Fibroblast of peridontal ligament (primary cell): Measurements from ENCODE around the gene ZNF618.

Experiments used
- DNase-seq: peaks from one replicate; pipeline ENCODE4 v3.0.0-alpha.2; 2010; ENCODE audit errors: extremely low read depth

ZNF618 gene

GRCh38 chr9:113934167-113934828 is 58.2 kb downstream of the ZNF618 start:
- no peak for DNase-seq

GRCh38 chr9:113934829-113935676 is 58.9 kb downstream of the ZNF618 start:
- DNase-seq, result no peak

GRCh38 chr9:113935677-113936380 is 59.7 kb downstream of the ZNF618 start:
- no peak for DNase-seq

- DNase-seq, result peak; percentile 47
Measured at GRCh38 chr9:113940077-113940476, 64.0 kb downstream of the ZNF618 start.

- DNase-seq, result peak; percentile 79
Measured at GRCh38 chr9:113941056-113941455, 64.9 kb downstream of the ZNF618 start.

- DNase-seq, result no peak
Measured at GRCh38 chr9:113941526-113941925, 65.4 kb downstream of the ZNF618 start.

- DNase-seq, result no peak
Measured at GRCh38 chr9:113943112-113944009, 67.3 kb downstream of the ZNF618 start.

- DNase-seq, result no peak
Measured at GRCh38 chr9:113945784-113946183, 69.7 kb downstream of the ZNF618 start.

- no peak for DNase-seq
Measured at GRCh38 chr9:113946496-113947115, 70.5 kb downstream of the ZNF618 start.

- no peak for DNase-seq
Measured at GRCh38 chr9:113947941-113948340, 71.8 kb downstream of the ZNF618 start.

- DNase-seq, result no peak
Measured at GRCh38 chr9:113948891-113949570, 72.9 kb downstream of the ZNF618 start.

GRCh38 chr9:113949571-113950078 is 73.5 kb downstream of the ZNF618 start:
- DNase-seq, result no peak

- no peak for DNase-seq
Measured at GRCh38 chr9:113950195-113951031, 74.3 kb downstream of the ZNF618 start.

- no peak for DNase-seq
Measured at GRCh38 chr9:113951032-113951372, 74.9 kb downstream of the ZNF618 start.

- DNase-seq, result no peak
Measured at GRCh38 chr9:113952676-113953075, 76.6 kb downstream of the ZNF618 start.

GRCh38 chr9:113953531-113953930 is 77.4 kb downstream of the ZNF618 start:
- DNase-seq, result no peak

GRCh38 chr9:113954591-113954990 is 78.5 kb downstream of the ZNF618 start:
- no peak for DNase-seq

GRCh38 chr9:113955076-113955752 is 79.1 kb downstream of the ZNF618 start:
- DNase-seq, result peak; percentile 93

GRCh38 chr9:113956901-113957300 is 80.8 kb downstream of the ZNF618 start:
- DNase-seq, result no peak
